ENCODE measurements around the gene SLC7A6.

The SLC7A6 gene

GRCh38 chr16:68264128-68265077 is at the start of gene SLC7A6:
Gene SLC7A6, plus strand, starts transcription at chr16:68264526. Its CDS starts 10,201 bp downstream, at chr16:68274727.
- TF ChIP-seq, protein P1, sequence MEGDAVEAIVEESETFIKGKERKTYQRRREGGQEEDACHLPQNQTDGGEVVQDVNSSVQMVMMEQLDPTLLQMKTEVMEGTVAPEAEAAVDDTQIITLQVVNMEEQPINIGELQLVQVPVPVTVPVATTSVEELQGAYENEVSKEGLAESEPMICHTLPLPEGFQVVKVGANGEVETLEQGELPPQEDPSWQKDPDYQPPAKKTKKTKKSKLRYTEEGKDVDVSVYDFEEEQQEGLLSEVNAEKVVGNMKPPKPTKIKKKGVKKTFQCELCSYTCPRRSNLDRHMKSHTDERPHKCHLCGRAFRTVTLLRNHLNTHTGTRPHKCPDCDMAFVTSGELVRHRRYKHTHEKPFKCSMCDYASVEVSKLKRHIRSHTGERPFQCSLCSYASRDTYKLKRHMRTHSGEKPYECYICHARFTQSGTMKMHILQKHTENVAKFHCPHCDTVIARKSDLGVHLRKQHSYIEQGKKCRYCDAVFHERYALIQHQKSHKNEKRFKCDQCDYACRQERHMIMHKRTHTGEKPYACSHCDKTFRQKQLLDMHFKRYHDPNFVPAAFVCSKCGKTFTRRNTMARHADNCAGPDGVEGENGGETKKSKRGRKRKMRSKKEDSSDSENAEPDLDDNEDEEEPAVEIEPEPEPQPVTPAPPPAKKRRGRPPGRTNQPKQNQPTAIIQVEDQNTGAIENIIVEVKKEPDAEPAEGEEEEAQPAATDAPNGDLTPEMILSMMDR (IDR thresholded peaks at IDR 0.05; ENCODE audit: low read depth, low read length) = peak; percentile 68

GRCh38 chr16:68214726-68215125 is 49.6 kb upstream of the SLC7A6 start:
- TF ChIP-seq, protein P1 (IDR thresholded peaks at IDR 0.05; ENCODE audit: low read depth, low read length) = no peak
- H3K4me3 ChIP-seq (ENCODE audit: low read depth, low read length) = no peak overlapping the region

More at GRCh38 chr16:68264128-68265077, at the start of gene SLC7A6:
- peak within 1 kb of the TSS; percentile 89 for H3K4me3 ChIP-seq (ENCODE audit: low read depth, low read length)

DNA sequence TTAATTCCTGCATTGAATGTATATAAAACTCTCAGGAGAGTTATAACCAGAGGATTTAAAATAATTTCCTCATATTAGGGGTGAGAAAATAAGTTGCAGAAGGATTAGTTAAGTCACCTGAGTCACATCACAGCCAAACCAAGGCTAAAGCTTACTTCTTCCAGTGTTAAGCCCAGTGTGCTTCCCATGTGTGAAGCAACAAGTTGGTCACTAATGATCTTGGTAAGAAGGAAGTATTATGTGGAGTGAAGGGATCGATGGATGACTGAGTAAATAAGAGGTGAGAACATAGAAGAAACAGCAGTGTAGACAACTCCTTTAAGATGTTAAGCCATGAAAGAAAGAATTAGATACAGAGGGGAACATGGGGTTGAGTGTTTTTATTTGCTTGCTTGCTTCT is 49.0 kb upstream of the SLC7A6 start:
- TF ChIP-seq, protein P1 (IDR thresholded peaks at IDR 0.05; ENCODE audit: low read depth, low read length) = no peak
- no peak overlapping the region for H3K4me3 ChIP-seq (ENCODE audit: low read depth, low read length)

DNA sequence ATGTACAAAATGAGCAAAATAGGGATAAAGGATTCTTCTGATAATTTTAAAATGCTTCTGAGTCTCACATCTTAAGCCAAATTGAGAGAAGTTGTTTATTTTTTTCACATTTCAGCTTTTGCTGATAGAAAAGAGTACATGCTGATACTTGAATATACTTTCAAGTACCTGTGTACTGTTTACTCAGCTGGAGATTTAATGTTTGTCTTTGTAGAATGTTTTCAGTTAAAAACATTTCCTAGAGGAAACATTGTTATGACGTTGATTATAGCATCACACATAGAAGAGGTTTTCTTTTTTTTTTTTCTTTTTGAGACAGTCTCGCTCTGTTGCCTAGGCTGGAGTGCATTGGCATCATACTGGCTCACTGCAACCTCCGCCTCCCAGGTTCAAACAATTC is 48.1 kb upstream of the SLC7A6 start:
- TF ChIP-seq, protein P1 (IDR thresholded peaks at IDR 0.05; ENCODE audit: low read depth, low read length) = no peak
- no peak overlapping the region for H3K4me3 ChIP-seq (ENCODE audit: low read depth, low read length)

- TF ChIP-seq, protein P1 (IDR thresholded peaks at IDR 0.05; ENCODE audit: low read depth, low read length) = no peak
Observed at GRCh38 chr16:68217506-68217905, 46.8 kb upstream of the SLC7A6 start.

DNA sequence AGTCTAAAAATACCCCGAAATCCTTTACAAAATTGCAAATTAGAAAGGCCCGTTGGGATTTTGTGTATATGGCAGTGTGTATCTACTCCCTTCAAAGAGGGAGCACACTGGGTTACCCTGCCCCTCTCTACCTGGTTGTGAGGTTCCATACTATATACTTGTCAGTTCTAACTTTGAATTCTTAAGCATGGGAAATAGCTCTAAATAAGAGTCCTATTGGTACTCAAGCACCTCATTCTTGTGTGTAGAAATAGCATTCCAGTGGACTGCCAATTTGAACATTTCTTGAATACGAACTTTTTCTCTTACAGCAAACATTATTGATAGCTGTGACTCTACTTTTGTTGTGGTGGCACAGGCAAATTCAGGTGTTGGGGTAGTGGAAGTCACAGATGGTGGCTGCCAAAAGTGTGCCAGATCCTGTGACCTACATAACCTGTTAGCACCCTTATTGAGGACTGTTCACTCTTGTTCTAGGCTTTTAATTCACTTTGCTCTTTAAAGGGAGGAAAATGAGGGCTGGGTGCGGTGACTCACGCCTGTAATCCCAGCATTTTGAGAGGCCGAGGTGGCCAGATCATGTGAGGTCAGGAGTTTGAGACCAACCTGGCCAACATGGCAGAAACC is 44.5 kb upstream of the SLC7A6 start:
- no peak overlapping the region for H3K4me3 ChIP-seq (ENCODE audit: low read depth, low read length)
- TF ChIP-seq, protein P1 (IDR thresholded peaks at IDR 0.05; ENCODE audit: low read depth, low read length) = no peak

More at GRCh38 chr16:68217506-68217905, 46.8 kb upstream of the SLC7A6 start:
- no peak overlapping the region for H3K4me3 ChIP-seq (ENCODE audit: low read depth, low read length)

DNA sequence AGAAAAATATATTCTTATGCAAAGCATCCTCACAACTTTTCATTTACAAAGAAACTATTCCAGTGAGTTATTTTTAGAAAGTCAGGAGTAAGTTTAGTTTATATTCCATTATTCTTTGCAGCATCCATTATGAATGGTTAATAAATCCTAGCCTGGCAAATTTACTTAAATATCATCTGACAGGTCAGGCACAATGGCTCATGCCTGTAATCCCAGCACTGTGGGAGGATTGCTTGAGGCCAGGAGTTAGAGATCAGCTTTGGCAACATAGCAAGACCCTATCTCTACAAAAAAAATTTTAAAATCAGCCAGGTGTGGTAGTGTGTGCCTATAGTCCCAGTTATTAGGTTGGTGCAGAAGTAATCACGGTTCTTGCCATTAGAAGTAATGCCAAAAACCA is 41.3 kb upstream of the SLC7A6 start:
- TF ChIP-seq, protein P1 (IDR thresholded peaks at IDR 0.05; ENCODE audit: low read depth, low read length) = no peak
- no peak overlapping the region for H3K4me3 ChIP-seq (ENCODE audit: low read depth, low read length)
